Panc1 (cell line): Measurements from ENCODE around the gene HELZ. TPM values are rescaled to one million over a fixed set of nuclear protein-coding genes. Genes with fewer than 3 reads are reported as not detected.

ENCODE experiments used
- ATAC-seq: fragments of 200-7000 bp; cut with Tn5 transposase; 2 replicates; pipeline ENCODE4 v1.9.1; 2020; ENCODE audit warnings: mild to moderate bottlenecking, moderate library complexity
- BruUV-seq: library from RNA; stranded (reverse); fragments of 400-500 nt; replicated peaks from 2 replicates; lab custom pipeline; 2021; lab: Mats Ljungman, UMichigan
- CTCF ChIA-PET: fragments of 300-600 bp; sonication (Branson Sonifier 250); formaldehyde crosslinking; loops from one replicate; lab custom pipeline; 2022; ENCODE audit warnings: antibody characterized with exemption; lab: Charles Lee
- POLR2A ChIA-PET: fragments of 300-600 bp; sonication (Branson Sonifier 250); formaldehyde crosslinking; loops from one replicate; lab custom pipeline; 2022; ENCODE audit warnings: antibody characterized with exemption; lab: Charles Lee
- DNase-seq: peaks from one replicate; pipeline ENCODE4 v3.0.0-alpha.2; 2010; ENCODE audit warnings: low read depth, low spot score
- H3K27ac ChIP-seq: 2 replicates; pipeline ENCODE4 v1.5.1; 2011; ENCODE audit warnings: mild to moderate bottlenecking, low read length, inconsistent platforms
- H3K27me3 ChIP-seq: fragments of 200-500 bp; sonication (Bioruptor generic); 2 replicates; pipeline ENCODE4 v1.6.0; 2014; ENCODE audit warnings: low read length, inconsistent platforms; ENCODE audit not compliant: control insufficient read depth, insufficient read depth
- H3K36me3 ChIP-seq: fragments of 200-500 bp; sonication (Bioruptor generic); 2 replicates; pipeline ENCODE4 v1.5.1; 2014; ENCODE audit warnings: inconsistent platforms, mild to moderate bottlenecking, low read length, moderate library complexity; ENCODE audit not compliant: control insufficient read depth, insufficient read depth
- H3K4me1 ChIP-seq: 2 replicates; pipeline ENCODE4 v1.5.1; 2011; ENCODE audit warnings: inconsistent platforms, mild to moderate bottlenecking, low read length, moderate library complexity; ENCODE audit not compliant: control insufficient read depth, insufficient read depth
- H3K4me3 ChIP-seq, 2 experiments: 2 replicates each; pipeline ENCODE4 v1.5.1; 2011 to 2012; ENCODE audit warnings: low read depth in 2 of 2, low read length in 2 of 2, mild to moderate bottlenecking in 2 of 2, inconsistent platforms in 1 of 2, moderate library complexity in 1 of 2
- H3K9me3 ChIP-seq: fragments of 200-500 bp; sonication (Bioruptor generic); 2 replicates; pipeline ENCODE4 v1.5.1; 2014; ENCODE audit warnings: low read depth, mild to moderate bottlenecking, inconsistent platforms, low read length, moderate library complexity; ENCODE audit not compliant: control insufficient read depth, insufficient read depth
- POLR2AphosphoS5 ChIP-seq: IDR thresholded peaks from 2 replicates; pipeline ENCODE4 v1.6.1; 2012; ENCODE audit warnings: mild to moderate bottlenecking, low read depth, low read length, moderate library complexity
- SIN3A ChIP-seq: IDR thresholded peaks from 2 replicates; pipeline ENCODE4 v1.6.1; 2012; ENCODE audit warnings: low read depth, mild to moderate bottlenecking, low read length, moderate library complexity, borderline replicate concordance; ENCODE audit not compliant: insufficient read depth
- TCF7L2 ChIP-seq: IDR thresholded peaks from 2 replicates; pipeline ENCODE4 v1.6.1; 2011; ENCODE audit warnings: mild to moderate bottlenecking, low read depth, low read length, inconsistent platforms
- in situ Hi-C: cut with HindIII; loops from 2 replicates; pipeline ENCODE4 v1.10.0; 2016; ENCODE audit warnings: low sequenced_read_pairs, low pct_unique_long_range_greater_than_20kb
- intact Hi-C: fragments of 100-400 bp; cut with micrococcal nuclease; formaldehyde crosslinking; loops from one replicate; pipeline ENCODE4 v1.10.0; 2022; ENCODE audit not compliant: unreplicated experiment
- total RNA-seq: library from RNA; stranded (reverse); gene quantifications from one replicate; pipeline ENCODE4 v1.2.1, GENCODE V29; 2021; ENCODE audit not compliant: unreplicated experiment
- TF ChIP-seq, protein P1 (sequence below), 2 experiments: IDR thresholded peaks; 2 replicates each; pipeline ENCODE4 v1.6.1; 2011 to 2012; ENCODE audit warnings: low read depth in 2 of 2, control low read depth in 1 of 2, low read length in 1 of 2, mild to moderate bottlenecking in 1 of 2, moderate library complexity in 1 of 2; ENCODE audit not compliant: insufficient read depth in 1 of 2
- TF ChIP-seq, protein P2 (sequence below): fragments of 450-650 bp; IDR thresholded peaks from 2 replicates; pipeline ENCODE4 v1.5.1; 2017; ENCODE audit warnings: mild to moderate bottlenecking

HELZ gene
- total RNA-seq, 1 experiment from 2014 or later = 15.0 TPM

DNA sequence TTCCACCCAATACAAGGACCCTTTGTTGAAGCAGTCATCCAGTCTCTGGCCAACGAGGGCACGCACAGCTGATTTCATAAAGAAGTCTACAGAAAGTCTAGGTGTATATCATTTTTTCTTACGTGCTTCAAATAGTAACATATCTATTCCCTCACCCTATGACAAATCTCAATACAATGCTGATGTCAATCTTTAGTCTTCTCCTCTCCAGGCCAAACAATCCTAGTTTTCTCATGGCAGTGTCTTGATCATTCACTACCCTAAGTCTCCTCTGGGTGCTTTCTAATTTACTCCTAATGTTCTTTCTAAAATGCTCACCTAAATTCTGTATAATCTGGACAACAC lies 108.0 kb downstream of the HELZ start:
- no peak for ATAC-seq
- no peak for DNase-seq
- H3K27me3 ChIP-seq = no peaks in the 10 kb centered on the region
- TF ChIP-seq POLR2AphosphoS5 (no peak), TCF7L2 (no peak), SIN3A (no peak)
- ChIA-PET CTCF (no interaction called here), POLR2A (no interaction called here)
- no peaks in the 10 kb centered on the region for H3K4me1 ChIP-seq
- intact Hi-C loops (no loop called here), in situ Hi-C loops (no loop called here)
- no peak overlapping the region for H3K27ac ChIP-seq
- no peaks in the 10 kb centered on the region; the same call in 1 of the 2 replicates for H3K36me3 ChIP-seq
- H3K4me3 ChIP-seq = no peak overlapping the region
- BruUV-seq = no TSS peak
- no peaks in the 10 kb centered on the region for H3K9me3 ChIP-seq

- intact Hi-C loops (no loop called here), in situ Hi-C loops (no loop called here)
- ATAC-seq (no peak), DNase-seq (no peak)
- POLR2A ChIA-PET = no interaction called here
- CTCF ChIA-PET = no interaction called here
- Histone ChIP-seq H3K36me3 (no peaks in the 10 kb centered on the region; the same call in 1 of the 2 replicates), H3K27ac (no peak overlapping the region), H3K4me1 (no peaks in the 10 kb centered on the region), H3K4me3 (no peak overlapping the region), H3K9me3 (no peaks in the 10 kb centered on the region), H3K27me3 (no peaks in the 10 kb centered on the region)
- no TSS peak for BruUV-seq
- no peak for TF ChIP-seq POLR2AphosphoS5
- TF ChIP-seq, protein P1, sequence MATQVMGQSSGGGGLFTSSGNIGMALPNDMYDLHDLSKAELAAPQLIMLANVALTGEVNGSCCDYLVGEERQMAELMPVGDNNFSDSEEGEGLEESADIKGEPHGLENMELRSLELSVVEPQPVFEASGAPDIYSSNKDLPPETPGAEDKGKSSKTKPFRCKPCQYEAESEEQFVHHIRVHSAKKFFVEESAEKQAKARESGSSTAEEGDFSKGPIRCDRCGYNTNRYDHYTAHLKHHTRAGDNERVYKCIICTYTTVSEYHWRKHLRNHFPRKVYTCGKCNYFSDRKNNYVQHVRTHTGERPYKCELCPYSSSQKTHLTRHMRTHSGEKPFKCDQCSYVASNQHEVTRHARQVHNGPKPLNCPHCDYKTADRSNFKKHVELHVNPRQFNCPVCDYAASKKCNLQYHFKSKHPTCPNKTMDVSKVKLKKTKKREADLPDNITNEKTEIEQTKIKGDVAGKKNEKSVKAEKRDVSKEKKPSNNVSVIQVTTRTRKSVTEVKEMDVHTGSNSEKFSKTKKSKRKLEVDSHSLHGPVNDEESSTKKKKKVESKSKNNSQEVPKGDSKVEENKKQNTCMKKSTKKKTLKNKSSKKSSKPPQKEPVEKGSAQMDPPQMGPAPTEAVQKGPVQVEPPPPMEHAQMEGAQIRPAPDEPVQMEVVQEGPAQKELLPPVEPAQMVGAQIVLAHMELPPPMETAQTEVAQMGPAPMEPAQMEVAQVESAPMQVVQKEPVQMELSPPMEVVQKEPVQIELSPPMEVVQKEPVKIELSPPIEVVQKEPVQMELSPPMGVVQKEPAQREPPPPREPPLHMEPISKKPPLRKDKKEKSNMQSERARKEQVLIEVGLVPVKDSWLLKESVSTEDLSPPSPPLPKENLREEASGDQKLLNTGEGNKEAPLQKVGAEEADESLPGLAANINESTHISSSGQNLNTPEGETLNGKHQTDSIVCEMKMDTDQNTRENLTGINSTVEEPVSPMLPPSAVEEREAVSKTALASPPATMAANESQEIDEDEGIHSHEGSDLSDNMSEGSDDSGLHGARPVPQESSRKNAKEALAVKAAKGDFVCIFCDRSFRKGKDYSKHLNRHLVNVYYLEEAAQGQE (IDR thresholded peaks at IDR 0.05; ENCODE audit: insufficient read depth in 1 of 2, low read depth in 2 of 2, low read length in 1 of 2) = no peak
- TF ChIP-seq, protein P2, sequence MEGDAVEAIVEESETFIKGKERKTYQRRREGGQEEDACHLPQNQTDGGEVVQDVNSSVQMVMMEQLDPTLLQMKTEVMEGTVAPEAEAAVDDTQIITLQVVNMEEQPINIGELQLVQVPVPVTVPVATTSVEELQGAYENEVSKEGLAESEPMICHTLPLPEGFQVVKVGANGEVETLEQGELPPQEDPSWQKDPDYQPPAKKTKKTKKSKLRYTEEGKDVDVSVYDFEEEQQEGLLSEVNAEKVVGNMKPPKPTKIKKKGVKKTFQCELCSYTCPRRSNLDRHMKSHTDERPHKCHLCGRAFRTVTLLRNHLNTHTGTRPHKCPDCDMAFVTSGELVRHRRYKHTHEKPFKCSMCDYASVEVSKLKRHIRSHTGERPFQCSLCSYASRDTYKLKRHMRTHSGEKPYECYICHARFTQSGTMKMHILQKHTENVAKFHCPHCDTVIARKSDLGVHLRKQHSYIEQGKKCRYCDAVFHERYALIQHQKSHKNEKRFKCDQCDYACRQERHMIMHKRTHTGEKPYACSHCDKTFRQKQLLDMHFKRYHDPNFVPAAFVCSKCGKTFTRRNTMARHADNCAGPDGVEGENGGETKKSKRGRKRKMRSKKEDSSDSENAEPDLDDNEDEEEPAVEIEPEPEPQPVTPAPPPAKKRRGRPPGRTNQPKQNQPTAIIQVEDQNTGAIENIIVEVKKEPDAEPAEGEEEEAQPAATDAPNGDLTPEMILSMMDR = no peak
- TF ChIP-seq SIN3A = no peak
- TF ChIP-seq TCF7L2 = no peak
Measured at GRCh38 chr17:67136191-67137025, 108.6 kb downstream of the HELZ start.

- no TSS peak for BruUV-seq
- Histone ChIP-seq H3K4me3 (no peak overlapping the region), H3K9me3 (no peaks in the 10 kb centered on the region), H3K27me3 (no peaks in the 10 kb centered on the region), H3K36me3 (no peaks in the 10 kb centered on the region; the same call in 1 of the 2 replicates), H3K27ac (no peak overlapping the region), H3K4me1 (no peaks in the 10 kb centered on the region)
- DNase-seq (no peak), ATAC-seq (no peak)
- ChIA-PET CTCF (no interaction called here), POLR2A (no interaction called here)
- in situ Hi-C loops (no loop called here), intact Hi-C loops (no loop called here)
- TF ChIP-seq SIN3A (no peak), POLR2AphosphoS5 (no peak)
- TF ChIP-seq, protein P1 (IDR thresholded peaks at IDR 0.05; ENCODE audit: insufficient read depth in 1 of 2, low read depth in 2 of 2, low read length in 1 of 2) = no peak
Measured at GRCh38 chr17:67133161-67133560, 111.8 kb downstream of the HELZ start.
